Rectal smooth muscle tissue (tissue), 1 donor: Measurements from ENCODE around the gene DLX2.
"Not testable (repeated sequence)": the region's sequence is repeated elsewhere in the genome, so short reads cannot be mapped to it uniquely, and the experiment has no call there.

Experiments used
- H3K27ac ChIP-seq: one replicate; pipeline ENCODE4 v1.7.0; 2013; ENCODE audit warnings: low read depth, low read length, inconsistent platforms
- H3K27me3 ChIP-seq: one replicate; pipeline ENCODE4 v1.7.0; 2013; ENCODE audit warnings: low read length; ENCODE audit not compliant: control insufficient read depth, insufficient read depth
- H3K36me3 ChIP-seq: one replicate; pipeline ENCODE4 v1.7.0; 2013; ENCODE audit warnings: low read length; ENCODE audit not compliant: control insufficient read depth, insufficient read depth
- H3K4me1 ChIP-seq: one replicate; pipeline ENCODE4 v1.7.0; 2013; ENCODE audit warnings: low read length; ENCODE audit not compliant: control insufficient read depth, insufficient read depth
- H3K4me3 ChIP-seq: one replicate; pipeline ENCODE4 v1.7.0; 2013; ENCODE audit warnings: low read length
- H3K9ac ChIP-seq: one replicate; pipeline ENCODE4 v1.7.0; 2013; ENCODE audit warnings: low read length

Gene DLX2

GRCh38 chr2:172119089-172119488 is 16.4 kb upstream of the DLX2 start:
- no peak overlapping the region for H3K27ac ChIP-seq
- no peak overlapping the region for H3K4me3 ChIP-seq
- no peaks in the 10 kb centered on the region for H3K4me1 ChIP-seq
- H3K27me3 ChIP-seq: no peaks in the 10 kb centered on the region
- no peaks in the 10 kb centered on the region for H3K36me3 ChIP-seq
- H3K9ac ChIP-seq: no peak overlapping the region

- Histone ChIP-seq H3K36me3 (no peaks in the 10 kb centered on the region), H3K4me3 (no peak overlapping the region), H3K27ac (no peak overlapping the region), H3K9ac (no peak overlapping the region), H3K27me3 (no peaks in the 10 kb centered on the region), H3K4me1 (no peaks in the 10 kb centered on the region)
Measured at GRCh38 chr2:172116107-172116506, 13.4 kb upstream of the DLX2 start.

GRCh38 chr2:172114579-172114978 is 11.9 kb upstream of the DLX2 start:
- Histone ChIP-seq H3K4me3 (no peak overlapping the region), H3K9ac (no peak overlapping the region), H3K36me3 (no peaks in the 10 kb centered on the region), H3K27ac (no peak overlapping the region), H3K27me3 (no peaks in the 10 kb centered on the region), H3K4me1 (no peaks in the 10 kb centered on the region)

GRCh38 chr2:172114176-172114575 is 11.5 kb upstream of the DLX2 start:
- not testable (repeated sequence) for H3K27me3 ChIP-seq, H3K4me1 ChIP-seq, H3K36me3 ChIP-seq

GRCh38 chr2:172113617-172114016 is 10.9 kb upstream of the DLX2 start:
- no peaks in the 10 kb centered on the region for H3K4me1 ChIP-seq
- H3K9ac ChIP-seq: no peak overlapping the region
- H3K4me3 ChIP-seq: no peak overlapping the region
- H3K36me3 ChIP-seq: no peaks in the 10 kb centered on the region
- no peak overlapping the region for H3K27ac ChIP-seq
- H3K27me3 ChIP-seq: no peaks in the 10 kb centered on the region

More at GRCh38 chr2:172114176-172114575, 11.5 kb upstream of the DLX2 start:
- not testable (repeated sequence) for H3K4me3 ChIP-seq, H3K27ac ChIP-seq, H3K9ac ChIP-seq

GRCh38 chr2:172109988-172110811 is 7.5 kb upstream of the DLX2 start:
- no peak overlapping the region for H3K9ac ChIP-seq
- no peaks in the 10 kb centered on the region for H3K4me1 ChIP-seq
- H3K27me3 ChIP-seq: peaks cover 24% of the 10 kb centered on the region
- no peak overlapping the region for H3K4me3 ChIP-seq
- H3K36me3 ChIP-seq: no peaks in the 10 kb centered on the region
- no peak overlapping the region for H3K27ac ChIP-seq

GRCh38 chr2:172109256-172109987 is 6.7 kb upstream of the DLX2 start:
- Histone ChIP-seq H3K27me3 (peaks cover 28% of the 10 kb centered on the region), H3K36me3 (no peaks in the 10 kb centered on the region), H3K9ac (no peak overlapping the region), H3K4me1 (no peaks in the 10 kb centered on the region), H3K27ac (no peak overlapping the region), H3K4me3 (no peak overlapping the region)

GRCh38 chr2:172108587-172108930 is 5.9 kb upstream of the DLX2 start:
- Histone ChIP-seq H3K27me3 (peaks cover 30% of the 10 kb centered on the region), H3K9ac (no peak overlapping the region)

GRCh38 chr2:172107690-172108586 is 5.2 kb upstream of the DLX2 start:
- H3K9ac ChIP-seq: no peak overlapping the region
- H3K4me1 ChIP-seq: no peaks in the 10 kb centered on the region
- no peaks in the 10 kb centered on the region for H3K36me3 ChIP-seq
- peaks cover 30% of the 10 kb centered on the region for H3K27me3 ChIP-seq
- H3K27ac ChIP-seq: no peak overlapping the region
- H3K4me3 ChIP-seq: no peak overlapping the region

More at GRCh38 chr2:172108587-172108930, 5.9 kb upstream of the DLX2 start:
- no peaks in the 10 kb centered on the region for H3K4me1 ChIP-seq
- H3K4me3 ChIP-seq: no peak overlapping the region
- no peak overlapping the region for H3K27ac ChIP-seq
- H3K36me3 ChIP-seq: no peaks in the 10 kb centered on the region

GRCh38 chr2:172106108-172106961 is 3.6 kb upstream of the DLX2 start:
- no peak overlapping the region for H3K27ac ChIP-seq
- H3K4me1 ChIP-seq: no peaks in the 10 kb centered on the region
- no peaks in the 10 kb centered on the region for H3K36me3 ChIP-seq
- peaks cover 39% of the 10 kb centered on the region for H3K27me3 ChIP-seq
- H3K9ac ChIP-seq: no peak overlapping the region
- H3K4me3 ChIP-seq: peak overlapping the region; percentile 34

- H3K4me3 ChIP-seq: no peak overlapping the region
- no peak overlapping the region for H3K27ac ChIP-seq
- H3K9ac ChIP-seq: no peak overlapping the region
- H3K4me1 ChIP-seq: no peaks in the 10 kb centered on the region
- H3K27me3 ChIP-seq: peaks cover 47% of the 10 kb centered on the region
- H3K36me3 ChIP-seq: no peaks in the 10 kb centered on the region
Measured at GRCh38 chr2:172105471-172106107, 2.9 kb upstream of the DLX2 start.
